CD4-positive, alpha-beta memory T cell (primary cell): Measurements from ENCODE around the gene SPANXN4. TPM values are rescaled to one million over a fixed set of nuclear protein-coding genes. Genes with fewer than 3 reads are reported as not detected.

ENCODE experiments used
- CTCF ChIA-PET: fragments of 350-600 bp; sonication (Branson Sonifier 250); formaldehyde crosslinking; loops from one replicate; lab custom pipeline; 2021; ENCODE audit warnings: inconsistent platforms; ENCODE audit not compliant: partially characterized antibody; lab: Charles Lee
- POLR2A ChIA-PET: fragments of 350-600 bp; sonication (Branson Sonifier 250); formaldehyde crosslinking; loops from one replicate; lab custom pipeline; 2021; ENCODE audit not compliant: partially characterized antibody; lab: Charles Lee
- DNase-seq, 5 donors: peaks; one replicate each; pipeline versions ENCODE4 v3.0.0 to v3.0.0-alpha.2; 2020 to 2022; ENCODE audit warnings: mixed read lengths in 1 of 5
- H3K27ac ChIP-seq: one replicate; pipeline ENCODE4 v1.7.0; 2013; ENCODE audit warnings: low read depth, low read length
- H3K27me3 ChIP-seq: 2 replicates; pipeline ENCODE4 v1.7.0; 2013; ENCODE audit warnings: mild to moderate bottlenecking, low read length, moderate library complexity; ENCODE audit not compliant: insufficient read depth
- H3K36me3 ChIP-seq: 2 replicates; pipeline ENCODE4 v1.7.0; 2013; ENCODE audit warnings: mild to moderate bottlenecking, low read length, moderate library complexity; ENCODE audit not compliant: insufficient read depth
- H3K4me1 ChIP-seq: 2 replicates; pipeline ENCODE4 v1.7.0; 2013; ENCODE audit warnings: mild to moderate bottlenecking, low read length, moderate library complexity; ENCODE audit not compliant: insufficient read depth
- H3K4me3 ChIP-seq, 2 donors: one replicate each; pipeline ENCODE4 v1.7.0; 2013; ENCODE audit warnings: low read length in 2 of 2, mild to moderate bottlenecking in 1 of 2
- H3K9me3 ChIP-seq, 2 donors: one replicate each; pipeline ENCODE4 v1.7.0; 2013; ENCODE audit warnings: low read length in 2 of 2, control low read depth in 1 of 2; ENCODE audit not compliant: control insufficient read depth in 1 of 2
- H3K27ac Mint-ChIP-seq, 7 donors: one replicate each; pipeline ENCODE4 v1.8.0; 2020 to 2021; ENCODE audit warnings: mixed read lengths in 7 of 7, mild to moderate bottlenecking in 6 of 7, inconsistent platforms in 3 of 7, moderate library complexity in 3 of 7
- H3K27me3 Mint-ChIP-seq, 2 donors: one replicate each; pipeline ENCODE4 v1.8.0; 2020 to 2021; ENCODE audit warnings: mixed read lengths in 2 of 2
- H3K36me3 Mint-ChIP-seq, 2 donors: one replicate each; pipeline ENCODE4 v1.8.0; 2020 to 2021; ENCODE audit warnings: mixed read lengths in 2 of 2, inconsistent platforms in 1 of 2, mild to moderate bottlenecking in 1 of 2
- H3K4me1 Mint-ChIP-seq, 4 donors: one replicate each; pipeline ENCODE4 v1.8.0; 2020 to 2021; ENCODE audit warnings: mixed read lengths in 4 of 4, mild to moderate bottlenecking in 1 of 4
- H3K4me3 Mint-ChIP-seq, 8 donors: one replicate each; pipeline ENCODE4 v1.8.0; 2020 to 2021; ENCODE audit warnings: mixed read lengths in 8 of 8, mild to moderate bottlenecking in 7 of 8, moderate library complexity in 6 of 8, inconsistent platforms in 3 of 8
- H3K9me3 Mint-ChIP-seq, 8 donors: one replicate each; pipeline ENCODE4 v1.8.0; 2020 to 2021; ENCODE audit warnings: mixed read lengths in 8 of 8, mild to moderate bottlenecking in 5 of 8, inconsistent platforms in 3 of 8, moderate library complexity in 1 of 8
- intact Hi-C: fragments of 100-400 bp; cut with micrococcal nuclease; formaldehyde crosslinking; loops from one replicate; pipeline ENCODE4 v1.15.1; 2023
- polyA plus RNA-seq, 2 donors: library from polyadenylated mRNA; unstranded; fragments of 300-500 nt; fragmentation: Illumina TruSeq; gene quantifications; one replicate each; pipeline ENCODE4 v1.2.3, GENCODE V29; 2021
- total RNA-seq, 2 experiments: library from RNA; stranded (reverse); gene quantifications; one replicate each; pipeline ENCODE4 v1.2.3, GENCODE V29; 2021

Gene SPANXN4
- total RNA-seq, result not detected
- not detected for polyA plus RNA-seq

GRCh38 chrX:143025628-143026027 is at the start of gene SPANXN4:
Gene SPANXN4, plus strand, starts transcription at chrX:143025928. Its CDS starts 87 bp downstream, at chrX:143026015.
- H3K27ac ChIP-seq, result no peak within 1 kb of the TSS
- no peaks in the 10 kb centered on the region for H3K4me1 ChIP-seq
- H3K36me3 ChIP-seq, result no peaks in the 10 kb centered on the region
- no peaks in the 10 kb centered on the region for H3K9me3 ChIP-seq
- CTCF ChIA-PET, result no interaction called here
- DNase-seq, result no peak
- POLR2A ChIA-PET, result no interaction called here
- H3K4me1 Mint-ChIP-seq, result no peaks in the 10 kb centered on the region
- no peaks in the 10 kb centered on the region for H3K27me3 Mint-ChIP-seq
- H3K27ac Mint-ChIP-seq, result peak within 1 kb of the TSS in 1 of 7 donors; percentile 57
- no peak within 1 kb of the TSS for H3K4me3 Mint-ChIP-seq
- intact Hi-C loops, result no loop called here
- peaks cover 0 to 3% (median under 1%) of the 10 kb centered on the region in 8 donors for H3K9me3 Mint-ChIP-seq
- no peaks in the 10 kb centered on the region for H3K27me3 ChIP-seq
- H3K4me3 ChIP-seq, result no peak within 1 kb of the TSS
- no peaks in the 10 kb centered on the region for H3K36me3 Mint-ChIP-seq

GRCh38 chrX:142977128-142977914 is 48.4 kb upstream of the SPANXN4 start:
- no peaks in the 10 kb centered on the region for H3K27me3 ChIP-seq
- Mint-ChIP-seq H3K27me3 (no peaks in the 10 kb centered on the region), H3K4me1 (no peaks in the 10 kb centered on the region), H3K4me3 (no peak overlapping the region), H3K36me3 (no peaks in the 10 kb centered on the region), H3K9me3 (peaks cover 0 to 10% (median 2%) of the 10 kb centered on the region in 8 donors), H3K27ac (no peak overlapping the region)
- H3K9me3 ChIP-seq, result no peaks in the 10 kb centered on the region
- CTCF ChIA-PET, result no interaction called here
- H3K4me1 ChIP-seq, result no peaks in the 10 kb centered on the region
- no peaks in the 10 kb centered on the region for H3K36me3 ChIP-seq
- no peak overlapping the region for H3K4me3 ChIP-seq
- intact Hi-C loops, result no loop called here
- POLR2A ChIA-PET, result no interaction called here
- H3K27ac ChIP-seq, result no peak overlapping the region
- DNase-seq, result no peak

- Mint-ChIP-seq H3K9me3 (peaks cover 0 to 9% (median 2%) of the 10 kb centered on the region in 8 donors), H3K27me3 (no peaks in the 10 kb centered on the region), H3K4me1 (no peaks in the 10 kb centered on the region), H3K27ac (no peak overlapping the region), H3K36me3 (no peaks in the 10 kb centered on the region), H3K4me3 (no peak overlapping the region)
- Histone ChIP-seq H3K9me3 (no peaks in the 10 kb centered on the region), H3K27me3 (no peaks in the 10 kb centered on the region), H3K27ac (no peak overlapping the region), H3K4me1 (no peaks in the 10 kb centered on the region), H3K4me3 (no peak overlapping the region), H3K36me3 (no peaks in the 10 kb centered on the region)
- ChIA-PET POLR2A (no interaction called here), CTCF (no interaction called here)
- intact Hi-C loops, result no loop called here
- no peak for DNase-seq
Observed at GRCh38 chrX:142978130-142978684, 47.5 kb upstream of the SPANXN4 start.

- H3K36me3 Mint-ChIP-seq, result no peaks in the 10 kb centered on the region
- no peaks in the 10 kb centered on the region for H3K4me1 ChIP-seq
- H3K9me3 ChIP-seq, result no peaks in the 10 kb centered on the region
- no peak overlapping the region for H3K27ac ChIP-seq
- H3K27me3 Mint-ChIP-seq, result no peaks in the 10 kb centered on the region
- H3K4me1 Mint-ChIP-seq, result no peaks in the 10 kb centered on the region
- no peak overlapping the region for H3K4me3 ChIP-seq
- no peaks in the 10 kb centered on the region for H3K27me3 ChIP-seq
- intact Hi-C loops, result no loop called here
- ChIA-PET POLR2A (no interaction called here), CTCF (no interaction called here)
- no peaks in the 10 kb centered on the region for H3K36me3 ChIP-seq
- no peak overlapping the region for H3K27ac Mint-ChIP-seq
- peaks cover 0 to 5% (median under 1%) of the 10 kb centered on the region in 8 donors for H3K9me3 Mint-ChIP-seq
- H3K4me3 Mint-ChIP-seq, result no peak overlapping the region
- no peak for DNase-seq
Observed at GRCh38 chrX:142982679-142983078, 43.0 kb upstream of the SPANXN4 start.

- Histone ChIP-seq H3K4me3 (no peak overlapping the region), H3K27ac (no peak overlapping the region), H3K36me3 (no peaks in the 10 kb centered on the region), H3K27me3 (no peaks in the 10 kb centered on the region), H3K9me3 (no peaks in the 10 kb centered on the region), H3K4me1 (no peaks in the 10 kb centered on the region)
- Mint-ChIP-seq H3K27ac (no peak overlapping the region), H3K27me3 (no peaks in the 10 kb centered on the region), H3K4me3 (no peak overlapping the region), H3K9me3 (peaks cover 0 to 5% (median 0%) of the 10 kb centered on the region in 8 donors), H3K4me1 (no peaks in the 10 kb centered on the region), H3K36me3 (no peaks in the 10 kb centered on the region)
- CTCF ChIA-PET, result no interaction called here
- intact Hi-C loops, result no loop called here
- POLR2A ChIA-PET, result no interaction called here
- no peak for DNase-seq
Observed at GRCh38 chrX:142994988-142995387, 30.7 kb upstream of the SPANXN4 start.

GRCh38 chrX:142998447-142999198 is 27.1 kb upstream of the SPANXN4 start:
- no peaks in the 10 kb centered on the region for H3K36me3 ChIP-seq
- Mint-ChIP-seq H3K36me3 (no peaks in the 10 kb centered on the region), H3K27me3 (no peaks in the 10 kb centered on the region), H3K4me3 (no peak overlapping the region), H3K9me3 (peaks cover 0 to 5% (median under 1%) of the 10 kb centered on the region in 8 donors), H3K27ac (no peak overlapping the region), H3K4me1 (no peaks in the 10 kb centered on the region)
- intact Hi-C loops, result no loop called here
- no peak overlapping the region for H3K27ac ChIP-seq
- ChIA-PET CTCF (no interaction called here), POLR2A (no interaction called here)
- H3K9me3 ChIP-seq, result no peaks in the 10 kb centered on the region
- DNase-seq, result no peak
- no peak overlapping the region for H3K4me3 ChIP-seq
- H3K4me1 ChIP-seq, result no peaks in the 10 kb centered on the region
- no peaks in the 10 kb centered on the region for H3K27me3 ChIP-seq

GRCh38 chrX:142999199-142999701 is 26.5 kb upstream of the SPANXN4 start:
- H3K27me3 ChIP-seq, result no peaks in the 10 kb centered on the region
- intact Hi-C loops, result no loop called here
- no peaks in the 10 kb centered on the region for H3K27me3 Mint-ChIP-seq
- H3K9me3 ChIP-seq, result no peaks in the 10 kb centered on the region
- peaks cover 0 to 5% (median under 1%) of the 10 kb centered on the region in 8 donors for H3K9me3 Mint-ChIP-seq
- no peaks in the 10 kb centered on the region for H3K4me1 ChIP-seq
- H3K36me3 ChIP-seq, result no peaks in the 10 kb centered on the region
- H3K4me3 ChIP-seq, result no peak overlapping the region
- ChIA-PET CTCF (no interaction called here), POLR2A (no interaction called here)
- no peaks in the 10 kb centered on the region for H3K4me1 Mint-ChIP-seq
- DNase-seq, result no peak
- no peak overlapping the region for H3K27ac ChIP-seq
- H3K27ac Mint-ChIP-seq, result no peak overlapping the region
- H3K4me3 Mint-ChIP-seq, result no peak overlapping the region
- H3K36me3 Mint-ChIP-seq, result no peaks in the 10 kb centered on the region
